HEK293 (cell line): ENCODE measurements around the gene TDRKH.

ENCODE experiments used
- CTCF ChIA-PET: fragments of 350-600 bp; formaldehyde crosslinking; extraction: SDS; loops from one replicate; lab custom pipeline; 2021; ENCODE audit warnings: antibody characterized with exemption; lab: Yijun Ruan, JAX
- POLR2A ChIA-PET: fragments of 300-600 bp; formaldehyde crosslinking; extraction: SDS; loops from one replicate; lab custom pipeline; 2020; ENCODE audit warnings: antibody characterized with exemption, inconsistent platforms; lab: Yijun Ruan, JAX
- H3K27ac ChIP-seq: fragments of 200-500 bp; sonication (Bioruptor generic); 2 replicates; pipeline ENCODE4 v1.5.1; 2014; ENCODE audit warnings: low read depth, low read length, control low read depth, inconsistent platforms; ENCODE audit errors: extremely low read depth
- H3K36me3 ChIP-seq, 2 experiments: fragments of 200-500 bp in 1 of 2; sonication (Bioruptor generic) in 1 of 2; 1 replicate in 1 of 2; 2 replicates in 1 of 2; pipeline ENCODE4 v1.5.1; 2014 to 2017; ENCODE audit warnings: inconsistent platforms in 2 of 2, low read length in 2 of 2; ENCODE audit not compliant: control insufficient read depth in 2 of 2, insufficient read depth in 1 of 2
- H3K4me1 ChIP-seq: fragments of 200-500 bp; sonication (Bioruptor generic); 2 replicates; pipeline ENCODE4 v1.5.1; 2014; ENCODE audit warnings: mild to moderate bottlenecking, low read length, inconsistent platforms; ENCODE audit not compliant: control insufficient read depth, insufficient read depth
- H3K4me3 ChIP-seq: 2 replicates; pipeline ENCODE4 v1.5.1; 2011; ENCODE audit warnings: low read depth, mild to moderate bottlenecking, control low read depth, low read length, moderate library complexity
- H3K9me3 ChIP-seq: fragments of 200-500 bp; sonication (Bioruptor generic); 2 replicates; pipeline ENCODE4 v1.5.1; 2014; ENCODE audit warnings: low read depth, low read length, inconsistent platforms; ENCODE audit not compliant: control insufficient read depth, insufficient read depth
- BCL11A ChIP-seq: fragments of 450-650 bp; formaldehyde crosslinking; IDR thresholded peaks from 2 replicates; pipeline ENCODE4 v1.5.1; 2016; ENCODE audit warnings: low read depth, missing biosample characterization, missing genetic modification characterization
- KLF1 ChIP-seq: fragments of 450-650 bp; formaldehyde crosslinking; IDR thresholded peaks from 2 replicates; pipeline ENCODE4 v1.5.1; 2016; ENCODE audit warnings: missing biosample characterization, missing genetic modification characterization
- RBAK ChIP-seq: fragments of 450-650 bp; formaldehyde crosslinking; IDR thresholded peaks from 2 replicates; pipeline ENCODE4 v1.5.1; 2016; ENCODE audit warnings: missing biosample characterization, missing genetic modification characterization
- SCRT1 ChIP-seq: fragments of 450-650 bp; formaldehyde crosslinking; IDR thresholded peaks from 2 replicates; pipeline ENCODE4 v1.5.1; 2016; ENCODE audit warnings: missing biosample characterization, missing genetic modification characterization, borderline replicate concordance
- SETDB1 ChIP-seq: IDR thresholded peaks from one replicate; pipeline ENCODE4 v1.6.1; 2017; ENCODE audit warnings: mild to moderate bottlenecking, low read length, moderate library complexity, mixed read lengths; ENCODE audit not compliant: insufficient read length
- TRIM28 ChIP-seq: IDR thresholded peaks from 2 replicates; pipeline ENCODE4 v1.6.1; 2011; ENCODE audit warnings: low read length, control low read depth, borderline replicate concordance
- ZNF10 ChIP-seq: fragments of 450-650 bp; formaldehyde crosslinking; IDR thresholded peaks from 2 replicates; pipeline ENCODE4 v1.5.1; 2017; ENCODE audit warnings: missing biosample characterization, missing genetic modification characterization
- ZNF184 ChIP-seq: fragments of 450-650 bp; IDR thresholded peaks from 2 replicates; pipeline ENCODE4 v1.5.1; 2018; ENCODE audit warnings: missing biosample characterization, mild to moderate bottlenecking, missing genetic modification characterization
- ZNF202 ChIP-seq: fragments of 450-650 bp; formaldehyde crosslinking; IDR thresholded peaks from 2 replicates; pipeline ENCODE4 v1.5.1; 2016; ENCODE audit warnings: missing biosample characterization, missing genetic modification characterization, borderline replicate concordance
- ZNF335 ChIP-seq: fragments of 450-650 bp; formaldehyde crosslinking; conservative IDR thresholded peaks from 2 replicates; pipeline ENCODE4 v1.5.1; 2016; ENCODE audit warnings: missing biosample characterization, missing genetic modification characterization
- ZNF501 ChIP-seq: fragments of 450-650 bp; formaldehyde crosslinking; IDR thresholded peaks from 2 replicates; pipeline ENCODE4 v1.5.1; 2016; ENCODE audit warnings: missing biosample characterization, missing genetic modification characterization
- ZNF777 ChIP-seq: fragments of 450-650 bp; formaldehyde crosslinking; IDR thresholded peaks from 2 replicates; pipeline ENCODE4 v1.5.1; 2017; ENCODE audit warnings: missing biosample characterization, missing genetic modification characterization, borderline replicate concordance
- ZNF837 ChIP-seq: fragments of 450-650 bp; formaldehyde crosslinking; IDR thresholded peaks from 2 replicates; pipeline ENCODE4 v1.5.1; 2016; ENCODE audit warnings: missing biosample characterization, missing genetic modification characterization
- TF ChIP-seq, protein P1 (sequence below): fragments of 450-650 bp; formaldehyde crosslinking; IDR thresholded peaks from 2 replicates; pipeline ENCODE4 v1.5.1; 2016; ENCODE audit warnings: missing biosample characterization, missing genetic modification characterization
- TF ChIP-seq, protein P2 (sequence below): fragments of 450-650 bp; formaldehyde crosslinking; conservative IDR thresholded peaks from 2 replicates; pipeline ENCODE4 v1.5.1; 2016; ENCODE audit warnings: low read depth, missing biosample characterization, missing genetic modification characterization
- TF ChIP-seq, protein P3 (sequence below): fragments of 450-650 bp; formaldehyde crosslinking; IDR thresholded peaks from 2 replicates; pipeline ENCODE4 v1.5.1; 2017; ENCODE audit warnings: missing biosample characterization, mild to moderate bottlenecking, missing genetic modification characterization, moderate library complexity

TDRKH gene

DNA sequence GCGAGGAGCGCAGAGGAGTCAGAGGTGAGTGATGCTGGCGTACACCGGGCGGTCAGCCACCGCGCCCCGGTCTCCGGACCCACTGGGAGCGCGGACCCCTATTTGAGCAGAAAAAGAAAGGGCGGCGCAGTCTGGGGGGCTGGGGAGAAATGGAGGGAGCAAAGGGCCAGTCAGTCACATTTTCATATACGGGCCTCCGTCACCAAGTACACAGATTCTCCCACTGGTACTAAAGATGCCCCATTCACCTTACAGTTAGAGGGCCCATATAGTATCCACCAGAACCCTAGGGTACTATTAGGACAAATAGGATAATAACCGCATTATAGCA, 48.7 kb upstream of the TDRKH start:
- no peaks in the 10 kb centered on the region for H3K36me3 ChIP-seq
- no peaks in the 10 kb centered on the region for H3K9me3 ChIP-seq
- TF ChIP-seq ZNF777 (tag by site-specific recombination), result no peak
- TF ChIP-seq BCL11A (tag by site-specific recombination), result no peak
- no peak for TF ChIP-seq SCRT1 (tag by site-specific recombination)
- TF ChIP-seq ZNF202, result no peak
- TF ChIP-seq, protein P1, sequence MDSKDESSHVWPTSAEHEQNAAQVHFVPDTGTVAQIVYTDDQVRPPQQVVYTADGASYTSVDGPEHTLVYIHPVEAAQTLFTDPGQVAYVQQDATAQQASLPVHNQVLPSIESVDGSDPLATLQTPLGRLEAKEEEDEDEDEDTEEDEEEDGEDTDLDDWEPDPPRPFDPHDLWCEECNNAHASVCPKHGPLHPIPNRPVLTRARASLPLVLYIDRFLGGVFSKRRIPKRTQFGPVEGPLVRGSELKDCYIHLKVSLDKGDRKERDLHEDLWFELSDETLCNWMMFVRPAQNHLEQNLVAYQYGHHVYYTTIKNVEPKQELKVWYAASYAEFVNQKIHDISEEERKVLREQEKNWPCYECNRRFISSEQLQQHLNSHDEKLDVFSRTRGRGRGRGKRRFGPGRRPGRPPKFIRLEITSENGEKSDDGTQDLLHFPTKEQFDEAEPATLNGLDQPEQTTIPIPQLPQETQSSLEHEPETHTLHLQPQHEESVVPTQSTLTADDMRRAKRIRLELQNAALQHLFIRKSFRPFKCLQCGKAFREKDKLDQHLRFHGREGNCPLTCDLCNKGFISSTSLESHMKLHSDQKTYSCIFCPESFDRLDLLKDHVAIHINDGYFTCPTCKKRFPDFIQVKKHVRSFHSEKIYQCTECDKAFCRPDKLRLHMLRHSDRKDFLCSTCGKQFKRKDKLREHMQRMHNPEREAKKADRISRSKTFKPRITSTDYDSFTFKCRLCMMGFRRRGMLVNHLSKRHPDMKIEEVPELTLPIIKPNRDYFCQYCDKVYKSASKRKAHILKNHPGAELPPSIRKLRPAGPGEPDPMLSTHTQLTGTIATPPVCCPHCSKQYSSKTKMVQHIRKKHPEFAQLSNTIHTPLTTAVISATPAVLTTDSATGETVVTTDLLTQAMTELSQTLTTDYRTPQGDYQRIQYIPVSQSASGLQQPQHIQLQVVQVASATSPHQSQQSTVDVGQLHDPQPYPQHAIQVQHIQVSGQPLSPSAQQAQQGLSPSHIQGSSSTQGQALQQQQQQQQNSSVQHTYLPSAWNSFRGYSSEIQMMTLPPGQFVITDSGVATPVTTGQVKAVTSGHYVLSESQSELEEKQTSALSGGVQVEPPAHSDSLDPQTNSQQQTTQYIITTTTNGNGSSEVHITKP (tag by site-specific recombination), result no peak
- no peak for TF ChIP-seq KLF1 (tag by site-specific recombination)
- TF ChIP-seq SETDB1, result no peak
- TF ChIP-seq ZNF837 (tag by site-specific recombination), result no peak
- no peak for TF ChIP-seq RBAK (tag by site-specific recombination)
- TF ChIP-seq, protein P2, sequence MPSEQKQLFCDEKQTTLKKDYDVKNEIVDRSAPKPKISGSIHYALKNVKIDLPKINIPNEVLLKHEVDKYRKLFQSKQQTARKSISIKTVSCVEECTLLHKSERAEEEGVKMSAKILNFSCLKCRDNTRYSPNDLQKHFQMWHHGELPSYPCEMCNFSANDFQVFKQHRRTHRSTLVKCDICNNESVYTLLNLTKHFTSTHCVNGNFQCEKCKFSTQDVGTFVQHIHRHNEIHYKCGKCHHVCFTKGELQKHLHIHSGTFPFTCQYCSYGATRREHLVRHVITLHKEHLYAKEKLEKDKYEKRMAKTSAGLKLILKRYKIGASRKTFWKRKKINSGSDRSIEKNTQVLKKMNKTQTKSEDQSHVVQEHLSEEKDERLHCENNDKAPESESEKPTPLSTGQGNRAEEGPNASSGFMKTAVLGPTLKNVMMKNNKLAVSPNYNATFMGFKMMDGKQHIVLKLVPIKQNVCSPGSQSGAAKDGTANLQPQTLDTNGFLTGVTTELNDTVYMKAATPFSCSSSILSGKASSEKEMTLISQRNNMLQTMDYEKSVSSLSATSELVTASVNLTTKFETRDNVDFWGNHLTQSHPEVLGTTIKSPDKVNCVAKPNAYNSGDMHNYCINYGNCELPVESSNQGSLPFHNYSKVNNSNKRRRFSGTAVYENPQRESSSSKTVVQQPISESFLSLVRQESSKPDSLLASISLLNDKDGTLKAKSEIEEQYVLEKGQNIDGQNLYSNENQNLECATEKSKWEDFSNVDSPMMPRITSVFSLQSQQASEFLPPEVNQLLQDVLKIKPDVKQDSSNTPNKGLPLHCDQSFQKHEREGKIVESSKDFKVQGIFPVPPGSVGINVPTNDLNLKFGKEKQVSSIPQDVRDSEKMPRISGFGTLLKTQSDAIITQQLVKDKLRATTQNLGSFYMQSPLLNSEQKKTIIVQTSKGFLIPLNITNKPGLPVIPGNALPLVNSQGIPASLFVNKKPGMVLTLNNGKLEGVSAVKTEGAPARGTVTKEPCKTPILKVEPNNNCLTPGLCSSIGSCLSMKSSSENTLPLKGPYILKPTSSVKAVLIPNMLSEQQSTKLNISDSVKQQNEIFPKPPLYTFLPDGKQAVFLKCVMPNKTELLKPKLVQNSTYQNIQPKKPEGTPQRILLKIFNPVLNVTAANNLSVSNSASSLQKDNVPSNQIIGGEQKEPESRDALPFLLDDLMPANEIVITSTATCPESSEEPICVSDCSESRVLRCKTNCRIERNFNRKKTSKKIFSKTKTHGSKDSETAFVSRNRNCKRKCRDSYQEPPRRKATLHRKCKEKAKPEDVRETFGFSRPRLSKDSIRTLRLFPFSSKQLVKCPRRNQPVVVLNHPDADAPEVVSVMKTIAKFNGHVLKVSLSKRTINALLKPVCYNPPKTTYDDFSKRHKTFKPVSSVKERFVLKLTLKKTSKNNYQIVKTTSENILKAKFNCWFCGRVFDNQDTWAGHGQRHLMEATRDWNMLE (tag by site-specific recombination), result no peak
- TF ChIP-seq ZNF501 (tag by site-specific recombination), result no peak
- TF ChIP-seq ZNF335 (tag by site-specific recombination), result no peak
- TF ChIP-seq ZNF10 (tag by site-specific recombination), result no peak
- no peak for TF ChIP-seq TRIM28
- TF ChIP-seq, protein P3, sequence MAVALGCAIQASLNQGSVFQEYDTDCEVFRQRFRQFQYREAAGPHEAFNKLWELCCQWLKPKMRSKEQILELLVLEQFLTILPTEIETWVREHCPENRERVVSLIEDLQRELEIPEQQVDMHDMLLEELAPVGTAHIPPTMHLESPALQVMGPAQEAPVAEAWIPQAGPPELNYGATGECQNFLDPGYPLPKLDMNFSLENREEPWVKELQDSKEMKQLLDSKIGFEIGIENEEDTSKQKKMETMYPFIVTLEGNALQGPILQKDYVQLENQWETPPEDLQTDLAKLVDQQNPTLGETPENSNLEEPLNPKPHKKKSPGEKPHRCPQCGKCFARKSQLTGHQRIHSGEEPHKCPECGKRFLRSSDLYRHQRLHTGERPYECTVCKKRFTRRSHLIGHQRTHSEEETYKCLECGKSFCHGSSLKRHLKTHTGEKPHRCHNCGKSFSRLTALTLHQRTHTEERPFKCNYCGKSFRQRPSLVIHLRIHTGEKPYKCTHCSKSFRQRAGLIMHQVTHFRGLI (tag by site-specific recombination), result no peak
- TF ChIP-seq ZNF184, result no peak
- H3K4me3 ChIP-seq, result no peak overlapping the region
- CTCF ChIA-PET, result no interaction called here
- no peaks in the 10 kb centered on the region for H3K4me1 ChIP-seq
- POLR2A ChIA-PET, result no interaction called here
- H3K27ac ChIP-seq, result no peak overlapping the region
